ENCODE results near the gene TADA1. TPM values are rescaled to one million over a fixed set of nuclear protein-coding genes. Genes with fewer than 3 reads are reported as not detected.

Gene TADA1
- total RNA-seq, 1 experiment from 2014 or later, result 12.4 TPM

DNA sequence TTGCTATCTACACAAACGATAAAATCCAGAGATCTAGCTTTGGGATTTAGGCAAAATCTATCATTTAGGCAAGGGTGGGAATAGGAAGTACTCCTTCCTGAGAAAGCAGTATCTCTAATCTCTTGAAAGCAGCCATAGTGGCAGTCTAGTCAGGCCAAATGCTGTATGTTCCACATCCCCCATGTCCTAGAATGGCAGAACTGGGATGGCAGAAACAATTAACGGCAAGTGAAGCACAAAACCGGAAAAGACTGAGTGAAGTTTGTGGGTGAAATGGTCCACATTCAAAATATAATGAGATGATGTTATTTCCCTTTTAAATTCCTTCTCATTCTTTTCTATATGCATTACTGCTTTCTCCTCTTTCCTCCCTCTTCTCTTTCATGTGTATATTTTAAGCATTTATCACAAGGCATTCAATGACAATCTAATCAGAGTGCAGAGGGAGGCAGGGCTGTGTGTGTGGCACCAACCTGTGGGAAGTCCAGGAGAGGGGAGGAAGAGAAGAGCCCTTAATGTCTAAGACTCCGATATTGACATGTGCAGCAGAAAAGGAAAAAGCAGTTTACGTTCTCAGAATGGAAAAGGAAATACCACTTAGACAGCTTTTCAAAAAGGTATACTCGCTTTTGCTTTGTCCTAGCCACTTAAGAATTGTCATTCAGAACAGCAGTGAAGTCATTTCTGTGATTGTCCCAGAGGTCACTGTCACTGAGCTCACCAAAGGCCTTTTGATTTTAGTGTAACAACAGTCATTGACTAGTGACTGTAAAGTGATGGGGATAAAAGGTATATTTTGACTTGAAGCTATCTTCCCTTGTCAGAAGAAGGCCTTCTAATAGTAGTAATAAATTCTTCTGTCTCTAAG is 42.3 kb upstream of the TADA1 start:
- Histone ChIP-seq H4K20me1 (ENCODE audit: low read length) (no peaks in the 10 kb centered on the region), H3K4me2 (ENCODE audit: low read length) (no peak overlapping the region), H2AFZ (ENCODE audit: low read length) (no peak overlapping the region), H3K4me1 (ENCODE audit: insufficient read depth, low read length) (peaks cover 3% of the 10 kb centered on the region; the same call in 1 of the 2 replicates), H3K9ac (ENCODE audit: low read length) (no peak overlapping the region), H3K9me2 (replicated peaks; ENCODE audit: low read length) (no peaks in the 10 kb centered on the region), H3K4me3 (ENCODE audit: low read length) (no peak overlapping the region), H3K27me3 (ENCODE audit: low read length) (peaks cover 23% of the 10 kb centered on the region), H3F3A (ENCODE audit: low read length, unreplicated experiment) (no peaks in the 10 kb centered on the region), H3K79me2 (ENCODE audit: low read length) (no peaks in the 10 kb centered on the region), H3K36me3 (ENCODE audit: low read depth, low read length) (no peaks in the 10 kb centered on the region), H3K27ac (ENCODE audit: low read length) (no peak overlapping the region), H3K9me3 (ENCODE audit: low read length) (no peaks in the 10 kb centered on the region)
- no TSS peak for BruUV-seq (replicated peaks)
- ATAC-seq, result no peak
- TF ChIP-seq EZH2 (IDR thresholded peaks at IDR 0.05; ENCODE audit: low read length, unreplicated experiment), result no peak
- no peak for DNase-seq
- intact Hi-C loops (cut with micrococcal nuclease), result loop anchor here (10.0 kb wide), 1 partner anchor 206 kb away; no protein-coding TSS in a partner anchor
- CTCF ChIA-PET, result no interaction called here
- POLR2A ChIA-PET (ENCODE audit: unreplicated experiment), result interaction anchor here (0.6 kb wide), 1 partner anchor 11 kb away, joined by 7 read pairs; no protein-coding TSS in a partner anchor

DNA sequence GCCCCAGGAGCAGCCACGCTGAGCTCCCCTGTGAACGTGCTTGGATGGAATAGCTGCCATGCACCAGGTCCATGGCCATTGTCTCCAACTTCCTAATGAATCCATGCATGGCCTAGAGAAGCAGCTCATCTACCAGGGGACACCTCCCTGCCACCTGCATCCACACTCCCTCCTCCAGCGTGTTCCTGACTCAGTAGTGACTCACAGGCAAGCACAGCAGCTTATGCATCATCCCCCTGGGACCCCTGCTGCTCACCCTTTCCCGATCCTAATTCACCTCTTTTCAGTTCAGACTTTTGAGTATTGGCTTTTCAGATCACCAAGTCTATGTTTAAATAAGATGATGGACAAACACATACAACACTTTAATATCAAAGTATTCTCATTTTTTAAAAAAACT is 39.9 kb upstream of the TADA1 start:
- intact Hi-C loops (cut with micrococcal nuclease), result loop anchor here (10.0 kb wide), 1 partner anchor 209 kb away; no protein-coding TSS in a partner anchor
- Histone ChIP-seq H3K9me3 (ENCODE audit: low read length) (no peaks in the 10 kb centered on the region), H3F3A (ENCODE audit: low read length, unreplicated experiment) (no peaks in the 10 kb centered on the region), H3K4me2 (ENCODE audit: low read length) (no peak overlapping the region), H3K79me2 (ENCODE audit: low read length) (no peaks in the 10 kb centered on the region), H3K27ac (ENCODE audit: low read length) (no peak overlapping the region), H3K4me3 (ENCODE audit: low read length) (no peak overlapping the region), H3K27me3 (ENCODE audit: low read length) (peaks cover 23% of the 10 kb centered on the region), H3K9me2 (replicated peaks; ENCODE audit: low read length) (no peaks in the 10 kb centered on the region), H3K36me3 (ENCODE audit: low read depth, low read length) (no peaks in the 10 kb centered on the region), H2AFZ (ENCODE audit: low read length) (no peak overlapping the region), H4K20me1 (ENCODE audit: low read length) (no peaks in the 10 kb centered on the region), H3K4me1 (ENCODE audit: insufficient read depth, low read length) (peaks cover 3% of the 10 kb centered on the region; the same call in 1 of the 2 replicates), H3K9ac (ENCODE audit: low read length) (no peak overlapping the region)
- POLR2A ChIA-PET (ENCODE audit: unreplicated experiment), result no interaction called here
- ATAC-seq (peak; percentile 53), DNase-seq (peak; percentile 76)
- BruUV-seq (replicated peaks), result no TSS peak
- TF ChIP-seq EZH2 (IDR thresholded peaks at IDR 0.05; ENCODE audit: low read length, unreplicated experiment), result no peak
- TF ChIP-seq, protein P1, sequence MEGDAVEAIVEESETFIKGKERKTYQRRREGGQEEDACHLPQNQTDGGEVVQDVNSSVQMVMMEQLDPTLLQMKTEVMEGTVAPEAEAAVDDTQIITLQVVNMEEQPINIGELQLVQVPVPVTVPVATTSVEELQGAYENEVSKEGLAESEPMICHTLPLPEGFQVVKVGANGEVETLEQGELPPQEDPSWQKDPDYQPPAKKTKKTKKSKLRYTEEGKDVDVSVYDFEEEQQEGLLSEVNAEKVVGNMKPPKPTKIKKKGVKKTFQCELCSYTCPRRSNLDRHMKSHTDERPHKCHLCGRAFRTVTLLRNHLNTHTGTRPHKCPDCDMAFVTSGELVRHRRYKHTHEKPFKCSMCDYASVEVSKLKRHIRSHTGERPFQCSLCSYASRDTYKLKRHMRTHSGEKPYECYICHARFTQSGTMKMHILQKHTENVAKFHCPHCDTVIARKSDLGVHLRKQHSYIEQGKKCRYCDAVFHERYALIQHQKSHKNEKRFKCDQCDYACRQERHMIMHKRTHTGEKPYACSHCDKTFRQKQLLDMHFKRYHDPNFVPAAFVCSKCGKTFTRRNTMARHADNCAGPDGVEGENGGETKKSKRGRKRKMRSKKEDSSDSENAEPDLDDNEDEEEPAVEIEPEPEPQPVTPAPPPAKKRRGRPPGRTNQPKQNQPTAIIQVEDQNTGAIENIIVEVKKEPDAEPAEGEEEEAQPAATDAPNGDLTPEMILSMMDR (conservative IDR thresholded peaks at IDR 0.05; ENCODE audit: low read depth, low read length), result no peak
- TF ChIP-seq EZH2phosphoT487 (IDR thresholded peaks at IDR 0.05; ENCODE audit: borderline replicate concordance, low read length), result no peak
- CTCF ChIA-PET, result no interaction called here

DNA sequence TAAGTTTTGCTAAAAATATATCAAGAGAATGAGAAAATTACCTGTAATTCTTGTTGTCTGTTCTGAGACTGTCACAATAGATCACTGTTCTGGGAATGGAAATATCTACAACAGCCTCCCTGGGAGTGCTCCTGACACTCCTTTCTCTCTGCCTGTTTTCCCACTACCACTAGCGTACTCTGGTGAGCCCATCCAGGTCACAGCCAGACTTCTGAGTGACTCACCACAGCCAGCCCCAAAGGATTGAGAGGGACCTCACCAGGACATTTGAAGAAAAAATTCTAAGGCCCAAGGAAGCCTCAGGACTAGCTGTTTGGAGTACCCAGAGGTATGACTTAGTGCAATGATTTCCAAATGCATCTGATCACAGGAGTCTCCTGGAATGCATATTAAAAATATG is 39.0 kb upstream of the TADA1 start:
- no peak for DNase-seq
- Histone ChIP-seq H3F3A (ENCODE audit: low read length, unreplicated experiment) (no peaks in the 10 kb centered on the region), H3K4me2 (ENCODE audit: low read length) (no peak overlapping the region), H3K79me2 (ENCODE audit: low read length) (no peaks in the 10 kb centered on the region), H3K4me1 (ENCODE audit: insufficient read depth, low read length) (peaks cover 9% of the 10 kb centered on the region; the same call in 1 of the 2 replicates), H2AFZ (ENCODE audit: low read length) (no peak overlapping the region), H3K9ac (ENCODE audit: low read length) (no peak overlapping the region), H3K9me2 (replicated peaks; ENCODE audit: low read length) (no peaks in the 10 kb centered on the region), H3K9me3 (ENCODE audit: low read length) (no peaks in the 10 kb centered on the region), H3K4me3 (ENCODE audit: low read length) (no peak overlapping the region), H3K36me3 (ENCODE audit: low read depth, low read length) (no peaks in the 10 kb centered on the region), H4K20me1 (ENCODE audit: low read length) (no peaks in the 10 kb centered on the region), H3K27me3 (ENCODE audit: low read length) (peaks cover 23% of the 10 kb centered on the region), H3K27ac (ENCODE audit: low read length) (no peak overlapping the region)
- no TSS peak for BruUV-seq (replicated peaks)
- intact Hi-C loops (cut with micrococcal nuclease), result loop anchor here (10.0 kb wide), 1 partner anchor 210 kb away; no protein-coding TSS in a partner anchor
- ChIA-PET CTCF (no interaction called here), POLR2A (ENCODE audit: unreplicated experiment) (no interaction called here)
- TF ChIP-seq, protein P1 (conservative IDR thresholded peaks at IDR 0.05; ENCODE audit: low read depth, low read length), result no peak
- TF ChIP-seq EZH2phosphoT487 (IDR thresholded peaks at IDR 0.05; ENCODE audit: borderline replicate concordance, low read length) (no peak), EZH2 (IDR thresholded peaks at IDR 0.05; ENCODE audit: low read length, unreplicated experiment) (no peak)
- no peak for ATAC-seq
